HG03460 (cell line): ENCODE results near the gene CORO2B.

Experiments
- ATAC-seq: cut with Tn5 transposase; IDR thresholded peaks from one replicate; pipeline ENCODE4 v1.9.1; 2021; ENCODE audit not compliant: unreplicated experiment

CORO2B gene

GRCh38 chr15:68765602-68766368 is 187.0 kb downstream of the CORO2B start:
- no peak for ATAC-seq

GRCh38 chr15:68767833-68768232 is 189.0 kb downstream of the CORO2B start:
- ATAC-seq: no peak

GRCh38 chr15:68768321-68768720 is 189.5 kb downstream of the CORO2B start:
- no peak for ATAC-seq

DNA sequence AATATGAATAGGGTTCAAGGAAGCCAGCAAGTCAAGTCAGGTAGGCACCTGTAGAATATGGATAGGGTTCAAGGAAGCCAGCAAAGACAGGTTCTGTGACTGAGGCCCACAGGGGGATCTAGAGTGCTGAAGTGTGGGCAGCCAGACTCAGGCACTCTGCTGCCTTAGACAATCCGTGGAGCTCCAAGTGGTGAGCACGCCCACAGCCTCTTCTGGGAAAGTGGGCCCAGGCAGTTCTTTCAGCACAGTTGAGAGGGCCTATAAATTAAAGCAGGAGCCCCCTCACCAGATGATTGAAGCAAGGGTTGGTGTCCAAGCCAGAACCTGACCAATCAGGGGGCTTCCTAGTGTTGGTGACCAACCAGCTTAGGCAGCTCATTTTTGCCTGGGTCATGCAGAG is 190.9 kb downstream of the CORO2B start:
- no peak for ATAC-seq

GRCh38 chr15:68770216-68770615 is 191.4 kb downstream of the CORO2B start:
- no peak for ATAC-seq

- ATAC-seq: no peak
Measured at GRCh38 chr15:68773036-68773435, 194.2 kb downstream of the CORO2B start.

DNA sequence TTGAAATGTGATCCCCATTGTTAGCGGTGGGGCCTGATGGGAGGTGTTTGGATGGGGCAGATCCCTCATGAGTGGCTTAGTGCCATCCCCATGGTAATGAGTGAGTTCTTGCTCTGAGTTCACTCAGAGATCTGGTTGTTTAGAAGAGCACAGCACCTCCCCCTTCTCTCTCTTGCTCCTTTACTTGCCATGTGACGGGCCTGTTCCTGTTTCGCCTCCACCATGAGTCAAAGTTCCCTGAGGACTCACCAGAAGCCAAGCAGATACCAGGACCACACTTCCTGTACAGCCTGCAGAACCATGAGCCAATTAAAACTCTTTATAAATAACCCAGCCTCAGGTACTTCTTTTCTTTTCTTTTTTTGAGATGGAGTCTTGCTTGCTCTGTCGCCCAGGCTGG is 195.3 kb downstream of the CORO2B start:
- ATAC-seq: no peak

GRCh38 chr15:68774521-68775235 is 195.9 kb downstream of the CORO2B start:
- ATAC-seq: no peak

DNA sequence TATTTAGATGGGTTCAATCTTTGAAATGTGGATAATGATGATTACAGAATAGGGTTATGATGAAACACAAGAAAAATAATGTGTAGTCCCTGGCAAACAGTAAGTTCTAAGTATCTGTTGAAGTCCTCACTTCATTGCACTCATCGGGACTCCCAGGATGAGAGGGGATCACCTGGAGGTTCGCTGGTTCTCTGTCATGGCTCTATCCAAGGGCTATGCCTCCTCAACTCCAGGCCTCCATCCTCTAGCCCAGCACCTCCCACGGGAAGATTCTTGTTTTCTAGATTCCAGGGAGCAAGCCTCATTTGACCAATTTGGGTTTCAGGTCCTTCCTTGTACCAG is 196.4 kb downstream of the CORO2B start:
- ATAC-seq: no peak

DNA sequence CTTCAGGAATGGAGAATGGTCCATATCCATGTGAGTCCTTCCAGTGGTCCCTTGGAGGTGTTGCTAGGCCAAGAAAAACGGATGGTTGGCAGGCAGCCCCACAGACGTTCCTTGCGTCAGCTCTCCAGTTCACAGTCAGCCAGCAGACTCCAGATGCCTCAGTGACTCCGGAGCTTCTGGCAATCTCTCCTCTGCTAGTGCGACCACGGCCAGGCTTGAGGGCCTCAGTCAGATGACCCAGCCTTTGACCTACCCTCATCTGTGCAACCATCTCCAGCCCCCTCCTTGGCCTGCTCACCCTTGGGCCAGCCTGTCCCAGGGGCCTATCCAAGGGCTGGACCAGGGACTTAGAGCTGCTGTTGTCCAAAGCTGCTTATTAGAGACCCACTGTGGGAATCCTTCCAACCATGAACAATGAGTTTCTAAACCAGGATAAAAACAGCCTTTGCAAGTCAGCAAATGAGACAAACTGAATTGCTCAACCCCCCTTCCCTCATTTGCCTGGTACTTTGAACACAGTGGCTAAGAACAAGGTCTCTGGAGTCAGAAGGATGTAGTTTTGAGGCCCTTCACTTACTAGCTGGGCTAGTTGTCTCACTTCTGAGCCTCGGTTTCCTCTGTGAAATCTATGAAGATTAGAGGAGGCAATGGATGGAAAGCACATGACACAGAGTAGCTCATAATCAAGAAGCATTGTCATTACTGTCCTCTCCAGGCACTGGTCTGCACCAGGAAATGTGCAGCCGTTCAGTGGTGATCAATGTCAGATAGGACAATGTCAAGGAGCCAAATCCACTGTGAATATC is 197.1 kb downstream of the CORO2B start:
- no peak for ATAC-seq

DNA sequence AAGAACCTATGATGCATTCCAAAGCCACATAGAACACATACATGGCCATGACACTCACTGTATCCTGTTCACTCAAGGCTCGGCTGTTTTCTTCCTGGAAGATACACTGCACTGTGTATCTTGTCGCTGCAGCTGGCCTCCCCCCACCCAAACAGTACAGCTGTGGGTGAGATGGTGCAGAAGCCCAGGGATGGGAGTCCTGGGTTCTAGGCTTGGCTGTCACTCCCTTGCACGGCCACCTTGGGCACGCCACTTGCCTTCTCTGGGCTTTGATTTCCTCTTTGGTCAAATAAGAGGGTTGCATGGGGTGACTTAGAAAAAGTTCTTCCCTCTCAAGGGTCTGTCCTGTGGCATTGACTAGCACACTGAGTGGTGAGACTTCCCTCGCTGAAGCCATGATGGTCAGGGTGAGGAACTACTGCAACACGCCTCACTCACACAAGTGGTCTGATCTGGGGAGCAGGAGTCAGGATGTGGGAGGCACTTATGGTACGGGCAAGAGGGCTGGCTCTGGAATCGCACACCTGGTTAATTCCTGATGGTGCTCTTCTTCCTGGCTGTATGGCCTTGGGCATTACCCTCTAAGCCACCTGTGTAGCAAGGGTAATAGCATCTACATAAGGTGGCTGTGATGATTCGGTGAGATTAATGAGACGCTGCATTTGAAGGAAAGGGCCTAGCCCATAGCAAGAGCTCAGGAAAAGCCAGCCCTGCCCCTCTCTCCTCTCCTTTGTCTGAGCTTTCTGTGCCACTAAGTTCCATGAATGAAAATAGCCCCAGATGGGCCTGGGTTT is 197.9 kb downstream of the CORO2B start:
- no peak for ATAC-seq
